Measurements from ENCODE around the gene CLINT1.

The CLINT1 gene

GRCh38 chr5:157818368-157818767 lies 40.6 kb downstream of the CLINT1 start:
- DNase-seq = no peak

DNA sequence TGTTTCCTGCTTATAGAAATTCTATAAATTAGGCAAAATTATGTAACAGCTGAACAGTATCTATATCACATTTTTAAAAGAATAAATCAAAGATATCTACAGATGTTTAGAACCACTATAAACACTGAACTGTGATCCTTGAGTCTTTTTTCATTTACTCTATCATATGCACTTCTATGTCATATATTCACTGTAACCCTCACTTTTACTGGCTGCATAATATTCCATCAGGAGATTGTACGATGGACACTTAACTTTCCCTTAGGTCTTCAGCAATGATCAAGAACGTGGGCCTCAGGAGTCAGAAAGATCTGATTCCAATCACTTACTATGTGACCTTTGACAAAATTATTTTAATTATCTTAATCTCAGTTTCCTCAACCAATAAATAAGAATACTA lies 41.0 kb downstream of the CLINT1 start:
- DNase-seq = no peak

- DNase-seq = no peak
Observed at GRCh38 chr5:157817387-157817702, 41.6 kb downstream of the CLINT1 start.

GRCh38 chr5:157816682-157817386 lies 42.1 kb downstream of the CLINT1 start:
- DNase-seq = no peak

- no peak for DNase-seq
Observed at GRCh38 chr5:157812086-157812485, 46.9 kb downstream of the CLINT1 start.

DNA sequence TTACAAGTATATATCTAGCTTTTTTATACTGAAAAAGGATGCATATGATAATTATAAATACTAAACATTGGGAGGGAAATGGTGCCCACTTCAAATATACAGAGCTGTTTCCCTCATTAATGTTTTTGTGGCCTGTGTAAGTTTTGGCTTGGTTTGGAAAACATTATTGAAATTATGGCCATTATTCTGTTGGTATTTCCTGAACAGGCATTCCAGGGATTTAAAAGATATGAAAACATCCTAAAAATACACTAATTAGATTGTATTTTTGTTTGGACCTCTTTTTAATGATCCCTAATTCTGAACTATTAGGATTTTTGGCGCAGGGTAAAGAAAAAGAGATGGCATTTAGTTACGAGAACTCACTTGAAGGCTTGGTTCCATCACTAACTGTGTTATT lies 50.9 kb downstream of the CLINT1 start:
- no peak for DNase-seq

DNA sequence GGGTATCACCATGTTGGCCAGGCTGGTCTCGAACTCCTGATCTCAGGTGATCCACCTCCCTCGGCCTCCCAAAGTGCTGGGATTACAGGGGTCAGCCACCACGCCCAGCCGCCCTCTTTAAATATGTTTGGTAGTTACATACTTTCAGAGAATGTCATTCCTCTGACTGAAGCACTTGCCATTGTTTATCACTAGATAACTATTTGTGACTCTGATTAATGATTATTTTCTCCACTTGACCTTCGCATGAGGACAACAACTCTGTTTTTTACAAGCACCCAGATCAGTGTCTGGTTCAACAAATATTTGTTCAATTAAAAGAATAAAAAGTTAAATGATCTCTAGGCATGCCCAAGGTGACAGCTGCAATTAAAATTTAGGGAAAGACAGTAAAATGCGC lies 56.2 kb downstream of the CLINT1 start:
- DNase-seq = no peak

GRCh38 chr5:157800137-157800536 lies 58.8 kb downstream of the CLINT1 start:
- no peak for DNase-seq

GRCh38 chr5:157799578-157799977 lies 59.4 kb downstream of the CLINT1 start:
- DNase-seq = no peak

DNA sequence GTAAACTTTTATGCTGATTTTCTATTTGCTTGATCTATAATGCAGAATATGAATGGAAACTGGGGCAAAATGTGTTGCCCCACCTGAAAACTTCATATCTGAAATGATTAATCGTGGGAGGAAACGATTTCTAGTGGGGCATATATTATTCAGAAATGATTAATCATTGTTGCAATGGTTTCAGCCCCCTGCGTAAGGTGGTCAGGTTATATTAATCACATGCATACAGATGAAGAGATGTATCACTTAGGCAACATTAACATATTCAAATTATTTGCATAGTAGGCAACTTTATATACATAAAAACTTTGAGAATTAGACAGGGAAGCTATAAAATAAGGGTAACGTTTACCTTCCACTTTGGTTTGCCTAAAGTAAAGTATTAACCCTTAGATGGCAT lies 65.6 kb downstream of the CLINT1 start:
- no peak for DNase-seq

GRCh38 chr5:157785801-157786200 lies 73.1 kb downstream of the CLINT1 start:
- DNase-seq = no peak

DNA sequence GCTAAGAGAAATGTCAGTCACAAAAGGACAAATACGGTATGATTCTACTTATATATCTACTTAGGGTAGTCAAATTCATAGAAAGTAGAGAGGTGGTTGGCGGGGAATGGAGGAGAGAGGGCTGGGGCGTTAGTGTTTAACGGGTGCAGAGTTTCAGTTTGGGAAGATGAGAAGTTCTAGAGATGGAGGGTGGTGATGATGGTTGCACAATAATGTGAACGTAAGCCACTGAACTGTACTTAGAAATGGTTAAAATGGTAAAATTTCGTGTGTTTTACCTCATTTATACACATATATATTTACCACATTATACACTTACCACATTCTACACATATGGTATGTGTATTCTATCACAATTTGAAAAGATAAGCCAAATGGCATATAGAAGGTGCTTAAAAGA lies 79.7 kb downstream of the CLINT1 start:
- DNase-seq = no peak

- DNase-seq = peak; percentile 49
Observed at GRCh38 chr5:157778121-157778805, 80.7 kb downstream of the CLINT1 start.

DNA sequence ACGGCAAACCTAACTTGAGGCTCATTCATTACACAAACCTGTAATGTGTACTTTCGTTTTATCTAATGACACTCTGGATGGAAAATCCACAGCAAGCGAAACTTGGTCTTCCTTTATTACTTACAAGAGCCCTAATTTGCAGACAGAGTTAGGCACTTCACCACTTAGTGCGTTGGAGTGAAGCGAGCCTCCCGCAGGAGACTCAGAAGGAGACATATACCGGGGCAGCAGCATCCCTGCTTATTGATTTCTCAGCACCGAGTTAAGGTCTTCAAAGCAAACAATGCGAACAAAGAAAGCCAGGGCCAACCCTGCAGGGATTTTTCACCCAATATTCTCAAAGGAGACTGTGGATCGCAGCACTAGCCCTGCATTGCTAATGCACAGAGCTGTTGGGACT lies 86.8 kb downstream of the CLINT1 start:
- no peak for DNase-seq

- DNase-seq = no peak
Observed at GRCh38 chr5:157770665-157771064, 88.3 kb downstream of the CLINT1 start.

DNA sequence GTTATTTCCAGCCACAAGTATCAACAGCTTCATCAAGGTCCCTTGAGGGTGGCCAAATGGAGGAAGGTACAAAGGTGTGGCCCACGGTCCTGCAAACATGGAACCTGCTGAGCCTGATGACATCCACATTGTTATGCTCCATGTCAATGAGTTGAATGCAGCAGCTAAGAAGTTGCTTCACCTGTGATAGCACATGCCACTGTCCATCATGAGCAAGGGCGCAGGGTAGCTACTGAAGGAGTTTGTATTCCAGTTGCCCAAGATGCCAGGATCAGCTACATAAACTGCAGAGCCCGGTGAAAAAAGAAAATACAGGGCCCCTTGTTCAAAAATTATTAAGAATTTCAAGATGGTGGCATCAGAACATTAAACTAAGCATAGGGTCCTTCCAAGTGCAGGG lies 91.3 kb downstream of the CLINT1 start:
- DNase-seq = no peak

DNA sequence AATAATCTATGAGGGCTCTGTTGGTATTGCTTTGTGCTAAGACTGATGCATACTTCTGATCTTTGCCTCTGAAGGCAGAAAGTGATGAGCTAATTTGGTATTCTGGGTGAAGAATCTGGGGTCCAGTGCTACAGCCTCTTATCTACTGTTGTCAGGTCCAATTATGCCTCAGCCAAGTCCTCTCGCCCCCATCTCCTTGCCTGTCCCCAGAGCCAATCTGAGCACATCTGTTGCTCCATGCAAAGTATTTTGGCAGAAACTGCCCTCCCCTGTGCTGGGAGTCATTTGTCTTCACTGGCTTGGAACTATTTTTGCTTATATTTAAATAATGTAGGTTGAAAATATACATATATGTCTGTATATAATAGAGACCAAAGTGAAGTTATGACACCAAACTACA lies 92.0 kb downstream of the CLINT1 start:
- DNase-seq = no peak

DNA sequence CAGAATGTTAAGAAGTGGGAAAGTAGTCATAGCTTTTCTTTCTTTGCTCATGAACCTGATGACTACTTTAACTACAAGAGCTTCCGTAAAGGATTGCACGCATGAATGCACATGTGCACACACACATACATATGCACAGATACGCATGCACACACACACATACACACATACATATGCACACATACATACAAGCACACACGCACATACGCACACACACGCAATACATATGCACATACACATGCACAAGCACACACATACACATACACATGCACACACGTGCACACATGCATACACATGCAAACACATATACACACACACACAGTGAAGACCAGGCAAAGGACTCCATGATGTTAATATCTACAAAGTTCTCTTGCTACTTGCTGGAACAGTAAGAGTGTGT lies 92.5 kb downstream of the CLINT1 start:
- no peak for DNase-seq

DNA sequence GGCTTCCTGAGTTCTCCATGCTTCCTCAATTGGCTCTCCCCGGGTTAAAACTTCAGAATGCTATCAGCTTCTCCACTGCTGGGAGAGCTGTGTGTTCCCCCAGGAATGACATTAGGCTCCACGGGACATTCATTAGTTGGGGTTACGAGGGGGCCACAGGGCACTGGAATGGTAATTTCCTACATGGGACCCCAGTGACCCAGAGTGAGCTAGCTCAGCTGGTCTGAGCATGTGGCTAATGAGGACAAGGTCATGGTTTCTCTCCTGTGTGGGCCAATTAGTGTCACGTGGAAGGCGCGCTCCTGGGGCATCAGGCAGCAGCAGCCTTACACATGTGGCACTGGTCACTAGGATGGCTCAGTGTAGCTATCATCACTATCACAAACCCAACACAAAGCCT lies 94.4 kb downstream of the CLINT1 start:
- no peak for DNase-seq

DNA sequence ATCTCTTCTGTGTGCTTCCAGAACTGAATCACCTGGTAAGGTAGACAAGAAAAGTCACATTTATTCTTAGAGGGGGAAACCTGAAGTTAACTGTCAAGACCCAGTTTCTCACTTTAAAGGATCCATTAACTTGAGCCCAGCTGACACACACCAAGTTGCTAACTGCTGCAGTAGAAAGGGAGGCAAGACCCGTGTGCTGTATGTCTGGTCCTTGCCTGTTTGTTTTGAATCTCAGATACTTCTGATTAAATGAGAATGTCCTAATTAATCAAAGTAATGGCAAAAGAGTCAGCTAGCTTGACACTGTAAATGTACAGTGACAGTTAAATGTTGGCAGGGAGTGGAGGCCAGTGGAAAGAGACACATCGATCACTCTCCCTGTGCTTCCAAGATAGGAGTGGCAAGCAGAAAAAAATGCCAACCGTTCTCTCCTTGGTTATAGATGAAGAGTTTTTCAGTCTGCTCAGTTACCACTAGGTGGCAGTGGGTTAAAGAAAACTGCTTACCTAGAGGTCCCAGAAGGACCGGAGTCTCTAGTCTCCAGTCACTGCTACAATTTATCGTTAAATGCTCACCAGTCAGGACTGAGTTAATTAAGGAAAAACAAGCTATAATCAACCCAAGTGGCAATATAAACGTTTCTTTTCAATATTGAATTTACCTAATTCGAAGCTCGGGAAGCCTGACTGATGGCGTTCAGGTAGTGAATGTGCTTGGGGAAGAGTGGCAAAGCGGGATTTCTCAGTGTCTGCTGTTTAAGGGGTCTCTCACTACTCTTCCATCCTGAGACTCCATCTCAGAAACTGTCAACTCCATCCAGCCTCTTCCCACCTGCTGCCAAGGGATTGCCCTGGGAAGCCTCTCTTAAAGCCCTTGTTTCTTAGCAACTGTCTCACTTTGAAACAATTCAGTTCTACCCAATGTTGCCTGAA lies 97.0 kb downstream of the CLINT1 start:
- DNase-seq = no peak

DNA sequence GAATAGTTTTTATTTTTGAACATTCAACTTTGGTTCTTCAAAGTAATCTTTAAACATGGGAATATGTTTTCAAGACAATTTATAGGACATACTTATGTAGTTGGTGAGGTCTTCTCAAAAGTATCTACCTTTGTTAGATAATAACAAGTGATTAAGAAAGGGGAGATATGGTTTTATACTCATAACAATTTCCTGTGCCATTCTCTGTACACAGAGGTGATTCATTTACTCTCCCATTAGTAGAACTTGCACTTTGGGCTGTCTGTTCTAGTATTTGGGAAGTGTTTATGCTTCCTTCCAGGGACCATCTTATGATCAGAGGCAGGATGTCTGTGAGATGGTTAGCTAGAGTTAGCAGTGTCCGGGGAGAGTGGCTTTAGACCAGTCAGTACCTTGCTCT lies 100.2 kb downstream of the CLINT1 start:
- no peak for DNase-seq

- DNase-seq = no peak
Observed at GRCh38 chr5:157756122-157756521, 102.8 kb downstream of the CLINT1 start.

DNA sequence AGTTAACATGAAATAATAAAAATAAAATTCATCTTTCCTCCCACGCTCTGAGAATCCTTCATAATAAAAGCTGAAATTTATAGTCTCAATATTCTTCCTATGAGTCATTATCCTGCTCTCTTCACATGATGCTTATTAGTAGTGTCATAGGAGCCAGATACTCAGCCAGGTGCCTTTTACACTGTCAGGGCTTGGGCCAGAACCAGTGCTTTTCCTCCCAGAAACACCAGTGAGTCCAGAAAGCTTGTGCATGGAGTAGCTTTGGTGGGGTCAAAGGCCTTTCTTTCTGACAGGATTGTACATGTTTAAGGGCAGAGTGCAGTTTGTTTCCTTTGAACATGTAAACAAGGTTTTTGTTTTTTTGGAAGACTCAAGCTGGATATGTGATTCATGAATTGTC lies 108.6 kb downstream of the CLINT1 start:
- DNase-seq = no peak

- no peak for DNase-seq
Observed at GRCh38 chr5:157749462-157749799, 109.5 kb downstream of the CLINT1 start.
